GM21528 (cell line): ENCODE data around the gene AGPAT4.
"Not testable (repeated sequence)": the region's sequence is repeated elsewhere in the genome, so short reads cannot be mapped to it uniquely, and the experiment has no call there.

Source experiments
- ATAC-seq: cut with Tn5 transposase; IDR thresholded peaks from one replicate; pipeline ENCODE4 v1.9.1; 2021; ENCODE audit warnings: mild to moderate bottlenecking, moderate library complexity; ENCODE audit not compliant: unreplicated experiment, low FRiP score

AGPAT4 gene

GRCh38 chr6:161211380-161212035 lies 62.4 kb downstream of the AGPAT4 start:
- no peak for ATAC-seq

GRCh38 chr6:161210857-161211256 lies 63.0 kb downstream of the AGPAT4 start:
- no peak for ATAC-seq

GRCh38 chr6:161207200-161207599 lies 66.7 kb downstream of the AGPAT4 start:
- ATAC-seq: no peak

GRCh38 chr6:161204866-161205557 lies 68.8 kb downstream of the AGPAT4 start:
- no peak for ATAC-seq

GRCh38 chr6:161200610-161201370 lies 73.1 kb downstream of the AGPAT4 start:
- no peak for ATAC-seq

GRCh38 chr6:161199850-161200249 lies 74.0 kb downstream of the AGPAT4 start:
- ATAC-seq: no peak

- ATAC-seq: no peak
These were observed 74.9 kb downstream of the AGPAT4 start for GRCh38 chr6:161198783-161199460.

- ATAC-seq: no peak
These were observed 75.7 kb downstream of the AGPAT4 start for GRCh38 chr6:161198176-161198575.

- ATAC-seq: no peak
These were observed 78.5 kb downstream of the AGPAT4 start for GRCh38 chr6:161195386-161195785.

GRCh38 chr6:161194374-161194773 lies 79.5 kb downstream of the AGPAT4 start:
- ATAC-seq: no peak

- no peak for ATAC-seq
These were observed 81.0 kb downstream of the AGPAT4 start for GRCh38 chr6:161192636-161193411.

- ATAC-seq: no peak
These were observed 82.2 kb downstream of the AGPAT4 start for GRCh38 chr6:161191671-161192070.

GRCh38 chr6:161191007-161191406 lies 82.9 kb downstream of the AGPAT4 start:
- ATAC-seq: no peak

- no peak for ATAC-seq
These were observed 84.0 kb downstream of the AGPAT4 start for GRCh38 chr6:161189891-161190290.

GRCh38 chr6:161188547-161189465 lies 85.1 kb downstream of the AGPAT4 start:
- no peak for ATAC-seq

- ATAC-seq: no peak
These were observed 87.6 kb downstream of the AGPAT4 start for GRCh38 chr6:161186173-161186769.

GRCh38 chr6:161181121-161181520 lies 92.7 kb downstream of the AGPAT4 start:
- ATAC-seq: no peak

- not testable (repeated sequence) for ATAC-seq
These were observed 95.7 kb downstream of the AGPAT4 start for GRCh38 chr6:161178155-161178554.

GRCh38 chr6:161176428-161176827 lies 97.4 kb downstream of the AGPAT4 start:
- ATAC-seq: not testable (repeated sequence)
